ENCODE measurements around the gene BCAS1. TPM values are rescaled to one million over a fixed set of nuclear protein-coding genes. Genes with fewer than 3 reads are reported as not detected.
"Not testable (repeated sequence)": the region's sequence is repeated elsewhere in the genome, so short reads cannot be mapped to it uniquely, and the experiment has no call there.

The BCAS1 gene
- total and polyA plus RNA-seq, 12 donors = 0.07 to 2.3 (median 0.13) TPM; not detected in 7

DNA sequence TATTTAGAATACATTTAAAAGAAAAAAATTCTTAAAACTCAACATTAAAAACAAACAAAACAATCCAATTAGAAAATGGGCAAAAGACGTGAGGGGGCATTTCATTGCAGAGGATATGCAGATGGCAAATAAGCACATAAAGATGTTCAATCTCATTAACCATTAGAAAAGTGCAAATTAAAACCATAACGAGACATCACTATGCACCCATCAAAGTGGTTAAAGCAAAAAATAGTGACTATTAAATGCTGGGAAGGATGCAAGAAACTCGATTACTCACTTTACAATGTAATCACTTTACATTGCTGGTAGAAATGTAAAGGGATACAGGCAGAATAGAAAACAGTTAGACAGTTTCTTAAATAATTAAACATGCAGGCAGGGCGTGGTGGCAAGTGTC, 59.0 kb downstream of the BCAS1 start:
- Histone ChIP-seq H3K27me3 (no peaks in the 10 kb centered on the region), H3K36me3 (replicated peaks in 1 of 2) (no peaks in the 10 kb centered on the region), H3K4me1 (replicated peaks in 1 of 2) (no peaks in the 10 kb centered on the region), H3K4me3 (no peak overlapping the region), H3K9me3 (replicated peaks in 1 of 3) (no peaks in the 10 kb centered on the region), H3K27ac (no peak overlapping the region)
- TF ChIP-seq POLR2A (IDR thresholded peaks at IDR 0.05) = no peak
- no peak for TF ChIP-seq CTCF (IDR thresholded peaks at IDR 0.05)
- WGBS, 4 donors = 71 to 78% (median 74%) methylated on average over 4 of the region's 4 CpGs
- no peak for DNase-seq
- intact Hi-C loops (cut with DNase I) = no loop called here

- intact Hi-C loops (cut with DNase I); H3K9me3 ChIP-seq (replicated peaks in 1 of 3): not testable (repeated sequence)
Observed at GRCh38 chr20:54006216-54006615, 64.2 kb downstream of the BCAS1 start.

DNA sequence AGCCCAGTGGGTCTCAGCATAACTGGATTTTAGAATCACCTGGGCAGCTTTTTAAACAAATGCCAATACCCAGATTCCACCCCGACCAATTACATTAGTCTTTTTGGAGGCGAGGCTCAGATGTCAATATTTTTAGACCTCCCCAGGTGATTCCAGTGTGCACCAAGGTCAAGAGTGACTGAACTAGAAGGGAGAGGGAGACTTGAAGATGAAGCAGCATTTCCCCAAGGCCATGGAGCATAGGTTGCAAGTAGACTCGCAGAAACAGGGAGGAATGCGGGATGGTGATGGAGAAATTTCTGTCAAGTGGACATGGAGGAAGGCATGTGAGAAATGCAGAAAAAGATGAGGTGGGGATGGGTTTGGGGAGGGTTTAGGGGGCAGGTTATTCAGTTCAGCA, 64.9 kb downstream of the BCAS1 start:
- intact Hi-C loops (cut with DNase I) = no loop called here
- no peak for TF ChIP-seq POLR2A (IDR thresholded peaks at IDR 0.05)
- TF ChIP-seq CTCF (IDR thresholded peaks at IDR 0.05) = no peak
- WGBS, 4 donors = 79 to 84% (median 83%) methylated on average over 4 of the region's 4 CpGs
- Histone ChIP-seq H3K9me3 (replicated peaks in 1 of 3) (no peaks in the 10 kb centered on the region), H3K4me1 (replicated peaks in 1 of 2) (no peaks in the 10 kb centered on the region), H3K4me3 (no peak overlapping the region), H3K27ac (no peak overlapping the region), H3K36me3 (replicated peaks in 1 of 2) (no peaks in the 10 kb centered on the region), H3K27me3 (no peaks in the 10 kb centered on the region)
- DNase-seq = no peak

More at GRCh38 chr20:54006216-54006615, 64.2 kb downstream of the BCAS1 start:
- WGBS, 4 donors = 75 to 78% (median 76%) methylated on average over 7 of the region's 7 CpGs
- not testable (repeated sequence) for DNase-seq; H3K4me3 ChIP-seq; H3K4me1 ChIP-seq (replicated peaks in 1 of 2); H3K36me3 ChIP-seq (replicated peaks in 1 of 2); H3K27me3 ChIP-seq; H3K27ac ChIP-seq

- no peaks in the 10 kb centered on the region for H3K9me3 ChIP-seq (replicated peaks in 1 of 3)
- intact Hi-C loops (cut with DNase I) = no loop called here
- TF ChIP-seq POLR2A (IDR thresholded peaks at IDR 0.05) (no peak), CTCF (IDR thresholded peaks at IDR 0.05) (no peak)
- H3K4me1 ChIP-seq (replicated peaks in 1 of 2) = no peaks in the 10 kb centered on the region
- H3K27ac ChIP-seq = no peak overlapping the region
- DNase-seq = no peak
- H3K4me3 ChIP-seq = no peak overlapping the region
- H3K27me3 ChIP-seq = no peaks in the 10 kb centered on the region
- no peaks in the 10 kb centered on the region for H3K36me3 ChIP-seq (replicated peaks in 1 of 2)
Observed at GRCh38 chr20:54004445-54004844, 65.9 kb downstream of the BCAS1 start.

DNA sequence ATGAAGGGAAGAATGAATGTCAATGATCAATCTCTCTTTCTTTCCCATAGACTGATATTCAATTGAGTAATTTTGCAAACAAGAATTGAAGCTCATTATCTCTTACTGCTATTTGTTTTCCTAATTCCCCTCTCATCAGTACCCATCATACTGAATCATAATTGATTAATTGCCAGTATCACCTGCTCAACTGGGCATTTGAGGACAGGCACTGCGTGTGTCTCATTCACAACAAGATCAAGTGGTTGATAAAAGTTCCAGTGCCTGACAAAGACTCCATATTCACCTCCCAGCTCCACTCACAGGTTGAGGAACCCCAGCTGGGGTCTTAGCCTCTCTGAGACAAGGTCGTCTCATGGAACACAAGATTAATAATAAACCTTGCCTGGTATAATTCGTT, 67.7 kb downstream of the BCAS1 start:
- H3K4me1 ChIP-seq (replicated peaks in 1 of 2) = no peaks in the 10 kb centered on the region
- no peak for DNase-seq
- WGBS, 4 donors = 60 to 73% (median 63%) methylated on average over 3 of the region's 3 CpGs
- H3K27ac ChIP-seq = no peak overlapping the region
- H3K9me3 ChIP-seq (replicated peaks in 1 of 3) = no peaks in the 10 kb centered on the region
- H3K27me3 ChIP-seq = no peaks in the 10 kb centered on the region
- no peaks in the 10 kb centered on the region for H3K36me3 ChIP-seq (replicated peaks in 1 of 2)
- H3K4me3 ChIP-seq = no peak overlapping the region
- intact Hi-C loops (cut with DNase I) = no loop called here
- TF ChIP-seq POLR2A (IDR thresholded peaks at IDR 0.05) = no peak

All from adrenal gland (tissue), 12 donors.